Left lung (tissue), 10 donors: ENCODE results near the gene ENTR1. TPM values are rescaled to one million over a fixed set of nuclear protein-coding genes. Genes with fewer than 3 reads are reported as not detected.

ENCODE experiments used
- ATAC-seq: fragments of 200-7000 bp; cut with Tn5 transposase; one replicate; pipeline ENCODE4 v1.9.1; 2020; ENCODE audit warnings: moderate library complexity
- DNase-seq, 4 donors: peaks; one replicate each; pipeline ENCODE4 v3.0.0-alpha.2; 2013 to 2020
- H3K27ac ChIP-seq, 2 donors: fragments of 200-600 bp; sonication (generic) in 1 of 2; one replicate each; pipeline versions ENCODE4 v1.5.0 to v1.8.0; 2020 to 2021
- H3K27me3 ChIP-seq, 2 donors: fragments of 200-600 bp; sonication (generic) in 1 of 2; one replicate each; pipeline versions ENCODE4 v1.5.0 to v1.8.0; 2020 to 2021
- H3K36me3 ChIP-seq, 2 donors: fragments of 200-600 bp; sonication (generic) in 1 of 2; one replicate each; pipeline versions ENCODE4 v1.5.0 to v1.8.0; 2020 to 2021
- H3K4me1 ChIP-seq, 2 donors: fragments of 200-600 bp; one replicate each; pipeline ENCODE4 v1.8.0; 2021
- H3K4me3 ChIP-seq, 2 donors: fragments of 200-600 bp; sonication (generic) in 1 of 2; one replicate each; pipeline versions ENCODE4 v1.5.0 to v1.8.0; 2020 to 2021; ENCODE audit warnings: mild to moderate bottlenecking in 1 of 2
- H3K9me3 ChIP-seq, 2 donors: fragments of 200-600 bp; sonication (generic) in 1 of 2; one replicate each; pipeline versions ENCODE4 v1.5.0 to v1.8.0; 2020 to 2021
- intact Hi-C, 2 donors: fragments of 100-400 bp; cut with DNase I; formaldehyde crosslinking; loops; one replicate each; pipeline versions ENCODE4 v1.11.2 to v1.14.2; 2022
- polyA plus RNA-seq, 6 donors: library from polyadenylated mRNA; unstranded; fragments of 120-200 nt; gene quantifications; one replicate each; pipeline ENCODE4 v1.2.1, GENCODE V29; 2013; ENCODE audit not compliant: insufficient read length in 6 of 6
- total RNA-seq, 2 donors: library from RNA; stranded (reverse); fragmentation: NEBNext Ultra II Directional; extraction: Animal tissue kit (Norgen Biotek cat#: 25700); gene quantifications; one replicate each; pipeline ENCODE4 v1.2.1, GENCODE V29; 2021
- TF ChIP-seq, protein P1 (sequence below), 2 donors: fragments of 200-600 bp; sonication (generic) in 1 of 2; IDR thresholded peaks; one replicate each; pipeline versions ENCODE4 v1.5.0 to v1.8.0; 2021; ENCODE audit warnings: antibody characterized with exemption in 2 of 2
- donor health status: DM: no; HTN: yes; CAD: no.
- donor health status: DM: no; HTN: no; CAD: no.

Gene ENTR1
- total and polyA plus RNA-seq, 8 donors: 37.8 to 64.5 (median 51.8) TPM

DNA sequence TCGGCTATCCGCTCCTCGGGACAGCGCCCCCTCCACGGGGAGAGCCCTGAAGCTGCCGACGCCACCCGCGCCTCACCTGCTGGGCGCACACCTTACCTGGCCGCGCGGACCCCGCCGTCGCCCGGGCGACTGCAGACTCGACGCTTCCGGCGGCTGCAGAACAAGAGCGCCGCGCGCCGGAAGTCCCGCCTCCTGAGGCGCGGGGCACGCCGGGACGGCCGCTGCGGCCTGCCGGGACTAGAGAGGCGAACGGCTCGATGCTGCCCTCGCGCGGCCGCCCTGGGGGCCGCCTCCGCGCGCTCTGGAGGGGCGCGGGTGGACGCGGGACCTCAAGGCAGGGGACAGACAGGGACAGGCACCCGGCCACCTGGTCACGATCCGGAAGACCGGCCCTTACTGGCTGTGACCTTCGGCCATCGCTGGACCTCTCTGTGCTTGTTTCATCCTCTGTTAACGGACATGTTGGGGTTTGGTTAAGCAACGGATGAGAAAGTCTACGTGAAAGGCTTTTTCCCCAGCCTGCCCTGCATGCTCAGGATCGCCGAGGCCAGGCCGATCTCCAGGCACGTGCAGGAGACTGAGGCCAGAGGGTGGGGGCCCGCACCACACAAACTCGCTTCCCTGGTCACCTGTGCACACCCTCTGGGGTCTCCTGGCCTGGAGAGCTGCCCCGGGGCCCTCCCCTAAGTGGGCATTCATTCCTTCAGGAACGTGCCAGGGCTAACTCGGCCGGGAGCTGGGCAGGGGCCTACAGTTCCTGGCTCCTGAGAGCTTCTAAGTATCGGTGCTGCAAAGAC is 10.2 kb downstream of the ENTR1 start, which contains the start of gene SNAPC4:
Gene SNAPC4 (minus strand): TSS at position 133 of the 797 bp plus-strand sequence. CDS start 1,742 bp downstream, outside the sequence.
- Histone ChIP-seq H3K27me3 (no peaks in the 10 kb centered on the region), H3K9me3 (no peaks in the 10 kb centered on the region), H3K36me3 (peaks cover 0 to 59% of the 10 kb centered on the region in 2 donors), H3K27ac (peak within 1 kb of the TSS in 1 of 2 donors; percentile 57), H3K4me1 (peaks cover 16 to 26% of the 10 kb centered on the region in 2 donors), H3K4me3 (peak within 1 kb of the TSS; percentile 98)
- DNase-seq (peak; percentile 80 to 98 (median 90)), ATAC-seq (peak; percentile 98)
- TF ChIP-seq, protein P1, sequence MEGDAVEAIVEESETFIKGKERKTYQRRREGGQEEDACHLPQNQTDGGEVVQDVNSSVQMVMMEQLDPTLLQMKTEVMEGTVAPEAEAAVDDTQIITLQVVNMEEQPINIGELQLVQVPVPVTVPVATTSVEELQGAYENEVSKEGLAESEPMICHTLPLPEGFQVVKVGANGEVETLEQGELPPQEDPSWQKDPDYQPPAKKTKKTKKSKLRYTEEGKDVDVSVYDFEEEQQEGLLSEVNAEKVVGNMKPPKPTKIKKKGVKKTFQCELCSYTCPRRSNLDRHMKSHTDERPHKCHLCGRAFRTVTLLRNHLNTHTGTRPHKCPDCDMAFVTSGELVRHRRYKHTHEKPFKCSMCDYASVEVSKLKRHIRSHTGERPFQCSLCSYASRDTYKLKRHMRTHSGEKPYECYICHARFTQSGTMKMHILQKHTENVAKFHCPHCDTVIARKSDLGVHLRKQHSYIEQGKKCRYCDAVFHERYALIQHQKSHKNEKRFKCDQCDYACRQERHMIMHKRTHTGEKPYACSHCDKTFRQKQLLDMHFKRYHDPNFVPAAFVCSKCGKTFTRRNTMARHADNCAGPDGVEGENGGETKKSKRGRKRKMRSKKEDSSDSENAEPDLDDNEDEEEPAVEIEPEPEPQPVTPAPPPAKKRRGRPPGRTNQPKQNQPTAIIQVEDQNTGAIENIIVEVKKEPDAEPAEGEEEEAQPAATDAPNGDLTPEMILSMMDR (IDR thresholded peaks at IDR 0.05): peak; percentile 91 to 97
- intact Hi-C loops: no loop called here

DNA sequence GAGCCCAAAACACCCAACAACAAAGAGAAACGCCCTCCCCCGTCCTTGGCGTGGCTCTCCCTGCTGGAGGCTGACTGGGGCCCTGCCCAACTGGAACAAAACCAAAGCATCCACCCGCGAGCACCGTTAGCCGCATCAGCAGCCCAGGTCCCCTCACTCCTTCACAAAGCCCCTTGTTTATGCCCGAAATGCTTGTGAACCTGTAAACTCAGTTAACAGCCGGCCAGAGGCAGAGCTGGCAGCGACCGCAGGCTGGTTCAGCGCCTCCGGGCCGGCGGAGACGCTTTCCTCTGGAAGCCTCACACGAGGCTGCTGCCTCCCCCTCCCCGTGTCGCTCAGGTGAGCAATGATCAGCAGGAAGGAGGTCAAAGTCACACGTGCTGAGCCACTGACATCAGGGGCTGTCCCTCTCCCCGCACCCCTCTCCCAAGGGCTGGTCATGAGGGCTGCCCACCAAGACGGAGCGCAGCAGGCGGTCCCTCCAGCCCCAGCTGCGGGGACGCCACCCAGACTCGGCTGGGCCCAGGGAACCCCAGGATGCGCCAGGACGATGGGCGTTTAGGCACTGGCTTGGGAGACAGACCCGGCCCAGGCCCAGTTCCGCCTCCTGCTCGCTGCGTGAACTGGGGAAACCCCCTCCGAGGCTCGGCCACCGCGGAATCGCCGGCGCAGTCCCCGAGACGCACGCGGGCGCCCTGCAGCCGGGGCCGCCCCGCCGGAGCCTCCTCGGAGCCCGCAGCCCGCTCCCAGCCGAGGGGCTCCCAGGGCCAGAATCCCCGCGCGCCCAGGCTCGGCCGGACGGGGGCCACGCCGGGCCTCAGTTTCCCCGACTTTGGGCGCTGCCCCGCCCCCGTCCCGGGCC is 11.0 kb downstream of the ENTR1 start:
- intact Hi-C loops: no loop called here
- TF ChIP-seq, protein P1 (IDR thresholded peaks at IDR 0.05): no peak
- Histone ChIP-seq H3K4me3 (peak overlapping the region; percentile 98), H3K36me3 (peaks cover 0 to 59% of the 10 kb centered on the region in 2 donors), H3K4me1 (peaks cover 16 to 26% of the 10 kb centered on the region in 2 donors), H3K27me3 (no peaks in the 10 kb centered on the region), H3K9me3 (no peaks in the 10 kb centered on the region), H3K27ac (peak overlapping the region in 1 of 2 donors; percentile 57)
- DNase-seq (peak in 2 of 4 donors; percentile 35 to 85), ATAC-seq (peak; percentile 8)

DNA sequence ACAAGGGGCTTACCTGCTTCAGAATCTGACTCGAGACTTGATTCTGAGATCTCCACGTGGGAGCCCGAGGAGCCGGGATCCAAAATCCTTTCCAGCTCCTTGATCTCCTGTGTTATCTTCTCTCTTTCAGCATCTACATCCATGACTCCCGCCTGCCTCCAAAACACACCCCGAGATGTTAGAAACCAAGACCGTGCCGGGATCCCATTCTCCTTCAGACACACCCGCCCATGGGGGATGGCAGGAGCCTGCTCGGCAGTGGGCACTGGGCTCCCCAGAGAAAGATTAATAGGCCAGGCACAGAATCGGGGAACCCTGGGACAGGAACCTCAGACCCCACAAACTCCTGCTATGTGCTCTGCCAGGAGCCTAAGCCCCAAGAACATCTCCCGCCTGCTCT is 12.1 kb downstream of the ENTR1 start:
- DNase-seq (no peak), ATAC-seq (no peak)
- intact Hi-C loops: no loop called here
- TF ChIP-seq, protein P1 (IDR thresholded peaks at IDR 0.05): no peak
- no peak overlapping the region for H3K4me3 ChIP-seq
- no peak overlapping the region for H3K27ac ChIP-seq
- H3K27me3 ChIP-seq: no peaks in the 10 kb centered on the region
- H3K36me3 ChIP-seq: peaks cover 0 to 59% of the 10 kb centered on the region in 2 donors
- H3K4me1 ChIP-seq: peaks cover 16 to 26% of the 10 kb centered on the region in 2 donors
- no peaks in the 10 kb centered on the region for H3K9me3 ChIP-seq

DNA sequence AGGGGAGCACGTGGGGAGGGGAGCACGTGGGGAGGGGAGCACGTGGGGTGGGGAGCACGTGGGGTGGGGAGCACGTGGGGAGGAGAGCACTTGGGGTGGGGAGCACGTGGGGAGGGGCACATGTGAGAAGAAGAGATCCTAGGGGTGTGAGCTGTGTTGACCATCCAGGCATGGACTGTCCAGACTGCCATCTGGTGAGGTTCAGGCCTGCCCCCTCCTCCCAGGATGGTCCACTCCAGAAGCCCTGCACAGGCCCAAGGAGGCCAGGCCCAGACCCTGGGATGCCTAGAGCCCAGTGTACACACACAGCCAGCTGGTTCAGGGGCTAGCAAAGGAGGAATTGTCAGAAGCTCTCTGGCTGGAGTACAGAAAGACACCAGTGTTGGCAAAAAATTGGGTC is 12.8 kb downstream of the ENTR1 start:
- Histone ChIP-seq H3K27ac (no peak overlapping the region), H3K36me3 (peaks cover 0 to 66% of the 10 kb centered on the region in 2 donors), H3K9me3 (no peaks in the 10 kb centered on the region), H3K4me3 (no peak overlapping the region), H3K27me3 (no peaks in the 10 kb centered on the region), H3K4me1 (peaks cover 16 to 26% of the 10 kb centered on the region in 2 donors)
- TF ChIP-seq, protein P1 (IDR thresholded peaks at IDR 0.05): no peak
- ATAC-seq (no peak), DNase-seq (no peak)
- intact Hi-C loops: no loop called here

DNA sequence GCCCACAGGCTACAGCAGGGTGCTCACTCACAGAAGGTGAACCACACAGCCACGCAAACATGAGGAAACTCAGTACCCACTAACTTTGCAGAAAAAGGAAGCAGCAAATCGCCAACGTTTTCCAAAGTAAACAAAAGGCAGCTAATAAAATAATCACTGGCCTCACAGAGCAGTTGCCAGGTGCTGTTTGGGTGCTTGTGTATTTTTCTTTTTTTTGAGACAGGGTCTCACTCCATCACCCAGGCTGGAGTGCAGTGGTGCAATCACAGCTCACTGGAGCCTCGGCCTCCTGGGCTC is 14.2 kb downstream of the ENTR1 start:
- Histone ChIP-seq H3K9me3 (no peaks in the 10 kb centered on the region), H3K36me3 (peaks cover 0 to 69% of the 10 kb centered on the region in 2 donors), H3K27ac (no peak overlapping the region), H3K27me3 (no peaks in the 10 kb centered on the region), H3K4me1 (peaks cover 16 to 26% of the 10 kb centered on the region in 2 donors), H3K4me3 (no peak overlapping the region)
- DNase-seq (no peak), ATAC-seq (no peak)
- intact Hi-C loops: no loop called here
- TF ChIP-seq, protein P1 (IDR thresholded peaks at IDR 0.05): no peak
